Karpas-422 (cell line): Measurements from ENCODE around the gene PHKG2. TPM values are rescaled to one million over a fixed set of nuclear protein-coding genes. Genes with fewer than 3 reads are reported as not detected.
A peak's percentile ranks its signal among the peaks of the same experiment; 100 is the strongest.

Experiments used
- DNase-seq: peaks from one replicate; pipeline ENCODE4 v3.0.0-alpha.2; 2015
- H2AFZ ChIP-seq: fragments of 200-600 bp; sonication (generic); 2 replicates; pipeline ENCODE4 v1.6.1; 2014; ENCODE audit warnings: antibody characterized with exemption, low read length, mixed read lengths
- H3K27ac ChIP-seq: fragments of 200-600 bp; sonication (generic); 2 replicates; pipeline ENCODE4 v1.5.1; 2014; ENCODE audit warnings: mild to moderate bottlenecking, low read length, moderate library complexity
- H3K27me3 ChIP-seq: fragments of 200-600 bp; sonication (generic); 2 replicates; pipeline ENCODE4 v1.6.1; 2014; ENCODE audit warnings: low read length, mixed read lengths
- H3K36me3 ChIP-seq: fragments of 200-600 bp; sonication (generic); 2 replicates; pipeline ENCODE4 v1.6.1; 2014; ENCODE audit warnings: low read length, mixed read lengths; ENCODE audit not compliant: insufficient read depth
- H3K4me1 ChIP-seq: fragments of 200-600 bp; sonication (generic); 2 replicates; pipeline ENCODE4 v1.6.1; 2014; ENCODE audit warnings: mild to moderate bottlenecking, low read length, mixed read lengths
- H3K4me2 ChIP-seq: fragments of 200-600 bp; sonication (generic); 2 replicates; pipeline ENCODE4 v1.6.1; 2014; ENCODE audit warnings: low read length, low read depth, mild to moderate bottlenecking; ENCODE audit not compliant: poor library complexity, severe bottlenecking
- H3K4me3 ChIP-seq: fragments of 200-600 bp; sonication (generic); 2 replicates; pipeline ENCODE4 v1.5.1; 2014; ENCODE audit warnings: mild to moderate bottlenecking, antibody characterized with exemption, low read length, mixed read lengths
- H3K79me2 ChIP-seq: fragments of 200-600 bp; sonication (generic); 2 replicates; pipeline ENCODE4 v1.6.1; 2014; ENCODE audit warnings: mild to moderate bottlenecking, low read length, mixed read lengths
- H3K9ac ChIP-seq: fragments of 200-600 bp; sonication (generic); 2 replicates; pipeline ENCODE4 v1.6.0; 2014; ENCODE audit warnings: low read length
- H3K9me2 ChIP-seq: fragments of 200-600 bp; sonication (generic), shearing (Covaris generic); replicated peaks from 2 replicates; pipeline ENCODE4 v1.6.0; 2014; ENCODE audit warnings: mild to moderate bottlenecking, low read length, moderate library complexity; ENCODE audit not compliant: insufficient read depth
- H3K9me3 ChIP-seq: fragments of 300-700, 200-600 bp; sonication (generic); 2 replicates; pipeline ENCODE4 v1.6.1; 2014; ENCODE audit warnings: low read length, mixed read lengths
- H4K20me1 ChIP-seq: fragments of 200-600 bp; sonication (generic); 2 replicates; pipeline ENCODE4 v1.6.1; 2014; ENCODE audit warnings: mild to moderate bottlenecking, antibody characterized with exemption, low read length, low read depth; ENCODE audit not compliant: insufficient read depth
- total RNA-seq: library from RNA; depleted of rRNA; stranded (reverse); fragments of >200 nt; shearing (Covaris generic); gene quantifications from 2 replicates; pipeline ENCODE4 v1.2.3, GENCODE V29; 2014; ENCODE audit warnings: low replicate concordance

PHKG2 gene
- total RNA-seq, 1 experiment from 2014 or later = 32.3 TPM

GRCh38 chr16:30745082-30745481 lies 3.1 kb upstream of the PHKG2 start:
- Histone ChIP-seq H4K20me1 (0 out of 2 replicates have a peak, but pooled peaks cover 8% of the 10 kb centered on the region), H2AFZ (no peak overlapping the region), H3K9me3 (no peaks in the 10 kb centered on the region), H3K79me2 (peaks cover 15% of the 10 kb centered on the region), H3K9me2 (no peaks in the 10 kb centered on the region), H3K4me3 (no peak overlapping the region), H3K27ac (no peak overlapping the region), H3K36me3 (peaks cover 16% of the 10 kb centered on the region; the same call in 1 of the 2 replicates), H3K27me3 (no peaks in the 10 kb centered on the region), H3K9ac (no peak overlapping the region), H3K4me2 (no peak overlapping the region), H3K4me1 (peaks cover 15% of the 10 kb centered on the region)
- DNase-seq = no peak

- no peak for DNase-seq
- Histone ChIP-seq H3K27ac (peak overlapping the region; percentile 1; the same call in 1 of the 2 replicates), H2AFZ (no peak overlapping the region), H3K4me1 (peaks cover 15% of the 10 kb centered on the region), H3K27me3 (no peaks in the 10 kb centered on the region), H3K4me3 (no peak overlapping the region), H3K4me2 (no peak overlapping the region), H3K9me3 (no peaks in the 10 kb centered on the region), H4K20me1 (0 out of 2 replicates have a peak, but pooled peaks cover 6% of the 10 kb centered on the region), H3K9ac (no peak overlapping the region), H3K9me2 (no peaks in the 10 kb centered on the region), H3K79me2 (peaks cover 24% of the 10 kb centered on the region), H3K36me3 (peaks cover 22% of the 10 kb centered on the region; the same call in 1 of the 2 replicates)
These were observed 1.5 kb upstream of the PHKG2 start for GRCh38 chr16:30746638-30747175.

- no peak overlapping the region; the same call in 1 of the 2 replicates for H2AFZ ChIP-seq
- H3K9me2 ChIP-seq = no peaks in the 10 kb centered on the region
- H3K9ac ChIP-seq = peak overlapping the region; percentile 60
- no peaks in the 10 kb centered on the region for H3K27me3 ChIP-seq
- H4K20me1 ChIP-seq = 0 out of 2 replicates have a peak, but pooled peaks cover 6% of the 10 kb centered on the region
- H3K4me1 ChIP-seq = peaks cover 15% of the 10 kb centered on the region
- H3K27ac ChIP-seq = peak overlapping the region; percentile 1; the same call in 1 of the 2 replicates
- H3K9me3 ChIP-seq = no peaks in the 10 kb centered on the region
- peak overlapping the region; percentile 73; the same call in 1 of the 2 replicates for H3K4me3 ChIP-seq
- peaks cover 24% of the 10 kb centered on the region for H3K79me2 ChIP-seq
- peak overlapping the region; percentile 63 for H3K4me2 ChIP-seq
- H3K36me3 ChIP-seq = peaks cover 16% of the 10 kb centered on the region; the same call in 1 of the 2 replicates
- DNase-seq = no peak
These were observed 894 bp upstream of the PHKG2 start for GRCh38 chr16:30747331-30747730.

- peak overlapping the region; percentile 79 for H3K9ac ChIP-seq
- peak; percentile 62 for DNase-seq
- H3K79me2 ChIP-seq = peaks cover 24% of the 10 kb centered on the region
- 0 out of 2 replicates have a peak, but pooled peaks cover 6% of the 10 kb centered on the region for H4K20me1 ChIP-seq
- no peak overlapping the region for H2AFZ ChIP-seq
- peak overlapping the region; percentile 69 for H3K4me2 ChIP-seq
- H3K9me2 ChIP-seq = no peaks in the 10 kb centered on the region
- H3K27ac ChIP-seq = no peak overlapping the region
- H3K4me3 ChIP-seq = peak overlapping the region; percentile 73
- H3K36me3 ChIP-seq = peaks cover 17% of the 10 kb centered on the region; the same call in 1 of the 2 replicates
- no peaks in the 10 kb centered on the region for H3K27me3 ChIP-seq
- no peaks in the 10 kb centered on the region for H3K9me3 ChIP-seq
- H3K4me1 ChIP-seq = peaks cover 15% of the 10 kb centered on the region
These were observed 615 bp downstream of the PHKG2 start for GRCh38 chr16:30748634-30749445.

GRCh38 chr16:30750201-30750600 lies 2.0 kb downstream of the PHKG2 start:
- Histone ChIP-seq H4K20me1 (0 out of 2 replicates have a peak, but pooled peaks cover 6% of the 10 kb centered on the region), H3K27me3 (no peaks in the 10 kb centered on the region), H3K4me3 (no peak overlapping the region), H2AFZ (no peak overlapping the region), H3K79me2 (peaks cover 24% of the 10 kb centered on the region), H3K9me2 (no peaks in the 10 kb centered on the region), H3K4me2 (no peak overlapping the region), H3K9ac (no peak overlapping the region), H3K9me3 (no peaks in the 10 kb centered on the region), H3K27ac (no peak overlapping the region), H3K36me3 (peaks cover 22% of the 10 kb centered on the region; the same call in 1 of the 2 replicates), H3K4me1 (peaks cover 15% of the 10 kb centered on the region)
- no peak for DNase-seq

GRCh38 chr16:30750876-30751465 lies 2.7 kb downstream of the PHKG2 start:
- Histone ChIP-seq H3K9me2 (no peaks in the 10 kb centered on the region), H4K20me1 (0 out of 2 replicates have a peak, but pooled peaks cover 6% of the 10 kb centered on the region), H3K9ac (no peak overlapping the region), H3K4me1 (peaks cover 15% of the 10 kb centered on the region), H3K79me2 (peaks cover 24% of the 10 kb centered on the region), H3K36me3 (peaks cover 22% of the 10 kb centered on the region; the same call in 1 of the 2 replicates), H3K4me2 (no peak overlapping the region), H3K4me3 (no peak overlapping the region), H2AFZ (no peak overlapping the region), H3K27me3 (no peaks in the 10 kb centered on the region), H3K9me3 (no peaks in the 10 kb centered on the region), H3K27ac (no peak overlapping the region)
- DNase-seq = no peak

- DNase-seq = no peak
- Histone ChIP-seq H4K20me1 (0 out of 2 replicates have a peak, but pooled peaks cover 6% of the 10 kb centered on the region), H3K4me2 (no peak overlapping the region), H3K36me3 (peaks cover 22% of the 10 kb centered on the region; the same call in 1 of the 2 replicates), H3K27me3 (no peaks in the 10 kb centered on the region), H3K4me3 (no peak overlapping the region), H3K27ac (no peak overlapping the region), H3K9me2 (no peaks in the 10 kb centered on the region), H3K4me1 (peaks cover 9% of the 10 kb centered on the region), H3K9ac (no peak overlapping the region), H2AFZ (no peak overlapping the region), H3K9me3 (no peaks in the 10 kb centered on the region), H3K79me2 (peaks cover 23% of the 10 kb centered on the region)
These were observed 5.4 kb downstream of the PHKG2 start for GRCh38 chr16:30753596-30753995.
